HG02610 (cell line): Measurements from ENCODE around the gene MMP14.
"Not testable (repeated sequence)": the region's sequence is repeated elsewhere in the genome, so short reads cannot be mapped to it uniquely, and the experiment has no call there.

Experiments
- ATAC-seq: cut with Tn5 transposase; IDR thresholded peaks from one replicate; pipeline ENCODE4 v1.9.1; 2021; ENCODE audit warnings: mild to moderate bottlenecking, moderate library complexity; ENCODE audit not compliant: unreplicated experiment

Gene MMP14

DNA sequence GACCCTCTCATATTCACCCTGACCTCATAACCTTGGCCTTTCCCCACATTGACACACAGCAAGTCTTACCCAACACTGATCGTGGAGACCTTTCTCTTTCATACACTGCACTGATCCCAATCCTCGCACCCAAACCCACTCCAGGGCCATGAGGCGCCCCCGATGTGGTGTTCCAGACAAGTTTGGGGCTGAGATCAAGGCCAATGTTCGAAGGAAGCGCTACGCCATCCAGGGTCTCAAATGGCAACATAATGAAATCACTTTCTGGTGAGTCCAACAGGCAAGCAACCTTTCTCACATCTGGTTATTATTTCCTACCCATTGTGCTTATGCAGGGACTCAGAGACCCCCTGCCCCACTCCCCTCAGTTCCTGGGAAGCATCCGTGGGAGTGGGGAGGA lies 5.4 kb downstream of the MMP14 start:
- ATAC-seq: no peak

DNA sequence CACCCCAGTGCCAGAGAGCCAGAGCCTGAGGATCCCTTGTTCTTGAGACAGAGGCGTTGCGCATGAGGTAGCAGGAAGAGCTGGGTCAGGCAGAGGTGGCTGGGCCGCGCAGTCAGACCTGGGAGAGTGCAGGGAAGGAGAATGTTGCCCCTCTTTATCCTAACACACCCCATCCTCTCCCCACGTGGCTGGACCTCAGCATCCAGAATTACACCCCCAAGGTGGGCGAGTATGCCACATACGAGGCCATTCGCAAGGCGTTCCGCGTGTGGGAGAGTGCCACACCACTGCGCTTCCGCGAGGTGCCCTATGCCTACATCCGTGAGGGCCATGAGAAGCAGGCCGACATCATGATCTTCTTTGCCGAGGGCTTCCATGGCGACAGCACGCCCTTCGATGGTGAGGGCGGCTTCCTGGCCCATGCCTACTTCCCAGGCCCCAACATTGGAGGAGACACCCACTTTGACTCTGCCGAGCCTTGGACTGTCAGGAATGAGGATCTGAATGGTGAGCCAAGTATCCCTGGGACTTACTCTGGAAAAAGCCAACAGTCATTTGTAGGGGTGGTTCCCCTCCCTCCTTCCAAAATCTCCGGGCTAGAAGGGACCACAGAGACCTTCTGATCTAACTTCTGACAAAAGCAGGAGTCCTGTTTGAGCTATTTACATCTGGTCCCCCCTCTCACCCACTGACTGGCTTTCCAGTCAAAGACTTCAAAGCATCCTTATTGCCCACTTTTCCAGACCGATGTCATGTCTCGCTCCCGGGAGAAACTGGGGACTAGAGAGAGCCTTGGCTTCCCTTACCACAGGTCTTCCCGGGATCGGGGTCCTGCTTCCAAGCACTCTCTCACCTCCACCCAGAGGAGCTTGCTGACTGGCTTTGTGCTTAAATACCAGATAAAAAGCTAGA lies 6.1 kb downstream of the MMP14 start:
- ATAC-seq: no peak

GRCh38 chr14:22843123-22843925 lies 6.9 kb downstream of the MMP14 start:
- no peak for ATAC-seq

GRCh38 chr14:22844221-22845102 lies 8.1 kb downstream of the MMP14 start:
- no peak for ATAC-seq

GRCh38 chr14:22845103-22845394 lies 8.7 kb downstream of the MMP14 start:
- ATAC-seq: no peak

DNA sequence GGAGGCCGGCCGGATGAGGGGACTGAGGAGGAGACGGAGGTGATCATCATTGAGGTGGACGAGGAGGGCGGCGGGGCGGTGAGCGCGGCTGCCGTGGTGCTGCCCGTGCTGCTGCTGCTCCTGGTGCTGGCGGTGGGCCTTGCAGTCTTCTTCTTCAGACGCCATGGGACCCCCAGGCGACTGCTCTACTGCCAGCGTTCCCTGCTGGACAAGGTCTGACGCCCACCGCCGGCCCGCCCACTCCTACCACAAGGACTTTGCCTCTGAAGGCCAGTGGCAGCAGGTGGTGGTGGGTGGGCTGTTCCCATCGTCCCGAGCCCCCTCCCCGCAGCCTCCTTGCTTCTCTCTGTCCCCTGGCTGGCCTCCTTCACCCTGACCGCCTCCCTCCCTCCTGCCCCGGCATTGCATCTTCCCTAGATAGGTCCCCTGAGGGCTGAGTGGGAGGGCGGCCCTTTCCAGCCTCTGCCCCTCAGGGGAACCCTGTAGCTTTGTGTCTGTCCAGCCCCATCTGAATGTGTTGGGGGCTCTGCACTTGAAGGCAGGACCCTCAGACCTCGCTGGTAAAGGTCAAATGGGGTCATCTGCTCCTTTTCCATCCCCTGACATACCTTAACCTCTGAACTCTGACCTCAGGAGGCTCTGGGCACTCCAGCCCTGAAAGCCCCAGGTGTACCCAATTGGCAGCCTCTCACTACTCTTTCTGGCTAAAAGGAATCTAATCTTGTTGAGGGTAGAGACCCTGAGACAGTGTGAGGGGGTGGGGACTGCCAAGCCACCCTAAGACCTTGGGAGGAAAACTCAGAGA lies 9.6 kb downstream of the MMP14 start:
- no peak for ATAC-seq

DNA sequence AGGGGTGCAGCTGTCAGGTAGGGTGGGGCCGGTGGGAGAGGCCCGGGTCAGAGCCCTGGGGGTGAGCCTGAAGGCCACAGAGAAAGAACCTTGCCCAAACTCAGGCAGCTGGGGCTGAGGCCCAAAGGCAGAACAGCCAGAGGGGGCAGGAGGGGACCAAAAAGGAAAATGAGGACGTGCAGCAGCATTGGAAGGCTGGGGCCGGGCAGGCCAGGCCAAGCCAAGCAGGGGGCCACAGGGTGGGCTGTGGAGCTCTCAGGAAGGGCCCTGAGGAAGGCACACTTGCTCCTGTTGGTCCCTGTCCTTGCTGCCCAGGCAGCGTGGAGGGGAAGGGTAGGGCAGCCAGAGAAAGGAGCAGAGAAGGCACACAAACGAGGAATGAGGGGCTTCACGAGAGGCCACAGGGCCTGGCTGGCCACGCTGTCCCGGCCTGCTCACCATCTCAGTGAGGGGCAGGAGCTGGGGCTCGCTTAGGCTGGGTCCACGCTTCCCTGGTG lies 10.5 kb downstream of the MMP14 start:
- ATAC-seq: no peak

DNA sequence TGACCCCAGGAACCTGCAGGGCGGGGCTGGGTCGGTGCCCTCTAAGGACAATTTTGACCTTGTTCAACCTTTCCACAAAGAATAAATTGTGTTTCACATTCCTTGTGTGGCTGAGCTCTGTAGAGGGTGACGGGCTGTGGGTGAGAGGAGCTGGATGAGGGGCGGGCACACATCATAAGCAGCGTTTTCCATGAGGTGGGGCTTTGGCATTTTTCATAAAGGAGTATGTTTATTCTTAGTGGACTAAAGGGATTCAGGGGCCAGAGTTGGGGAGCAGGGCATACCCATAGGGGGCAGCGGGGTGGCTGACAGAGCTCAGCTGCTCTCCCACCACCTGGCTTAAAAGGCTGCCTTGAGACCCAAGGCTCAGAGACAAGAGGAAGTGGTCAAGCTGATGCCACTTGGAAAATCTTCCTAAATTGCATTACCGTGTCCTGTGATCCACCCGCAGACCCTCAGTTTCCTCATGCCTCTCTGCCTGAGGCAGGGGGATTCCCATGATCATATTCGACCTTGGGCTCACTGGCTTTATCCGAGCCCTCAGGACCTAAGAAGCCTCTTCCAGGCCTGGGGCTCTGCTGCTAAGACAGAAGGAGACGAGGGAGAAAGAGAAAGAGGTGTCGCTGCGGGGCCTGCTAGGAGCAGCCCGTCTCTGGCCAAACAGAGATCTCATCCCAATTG lies 11.4 kb downstream of the MMP14 start:
- no peak for ATAC-seq

GRCh38 chr14:22848351-22849164 lies 12.2 kb downstream of the MMP14 start:
- no peak for ATAC-seq

GRCh38 chr14:22849212-22849819 lies 12.9 kb downstream of the MMP14 start:
- no peak for ATAC-seq

DNA sequence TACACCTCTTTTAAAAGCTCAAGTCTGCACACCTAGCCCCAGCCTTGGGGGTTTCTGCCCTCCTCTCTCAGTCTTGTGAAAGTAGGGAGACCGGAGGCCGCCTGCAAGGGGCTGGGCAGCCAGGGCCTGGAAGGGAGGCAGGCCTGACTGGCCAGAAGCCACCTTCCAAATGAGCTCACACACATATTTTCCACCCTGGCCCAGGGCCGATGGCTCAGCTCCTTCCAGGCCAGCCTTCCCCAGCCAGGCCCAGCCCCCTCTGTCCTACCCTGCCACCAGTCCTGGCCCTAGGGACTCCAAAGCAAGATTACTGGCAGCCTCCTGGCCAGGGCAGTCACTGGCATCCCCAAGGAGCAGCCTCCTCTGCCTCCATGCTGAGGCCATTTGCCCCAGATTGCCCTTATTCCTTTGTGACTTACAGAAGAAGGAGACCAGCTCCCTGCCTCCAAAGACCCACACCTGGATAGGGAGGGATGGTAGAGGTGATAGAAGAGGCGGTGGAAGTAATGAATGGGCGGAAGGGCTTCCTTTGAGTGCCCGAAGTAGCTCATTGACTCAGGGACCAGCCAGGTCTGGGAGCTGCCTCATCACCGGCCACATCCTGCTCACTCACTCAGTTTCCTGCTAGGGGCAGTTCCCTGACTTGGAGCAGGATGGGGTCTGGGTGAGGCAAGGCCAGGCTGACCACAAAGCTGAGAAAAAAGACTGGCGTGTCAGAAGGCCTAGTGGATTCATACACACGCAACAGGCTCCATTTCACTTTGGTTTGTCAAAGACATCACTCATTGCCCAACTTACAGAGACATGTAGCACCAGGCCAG lies 14.8 kb downstream of the MMP14 start:
- ATAC-seq: no peak

DNA sequence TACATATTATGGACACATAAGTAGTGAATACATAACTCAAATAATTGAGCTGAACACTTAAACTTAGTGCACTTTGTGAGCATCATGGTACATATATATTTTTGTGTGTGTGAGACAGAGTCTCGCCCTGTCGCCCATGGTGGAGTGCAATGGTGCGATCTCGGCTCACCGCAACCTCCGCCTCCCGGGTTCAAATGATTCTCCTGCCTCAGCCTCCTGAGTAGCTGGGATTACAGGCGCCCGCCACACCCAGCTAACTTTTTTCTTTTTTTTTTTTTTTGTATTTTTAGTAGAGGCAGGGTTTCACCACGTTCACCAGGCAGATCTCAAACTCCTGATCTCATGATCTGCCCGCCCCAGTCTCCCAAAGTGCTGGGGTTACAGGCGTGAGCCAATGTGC lies 15.8 kb downstream of the MMP14 start:
- not testable (repeated sequence) for ATAC-seq

GRCh38 chr14:22852599-22852939 lies 16.2 kb downstream of the MMP14 start:
- ATAC-seq: no peak

DNA sequence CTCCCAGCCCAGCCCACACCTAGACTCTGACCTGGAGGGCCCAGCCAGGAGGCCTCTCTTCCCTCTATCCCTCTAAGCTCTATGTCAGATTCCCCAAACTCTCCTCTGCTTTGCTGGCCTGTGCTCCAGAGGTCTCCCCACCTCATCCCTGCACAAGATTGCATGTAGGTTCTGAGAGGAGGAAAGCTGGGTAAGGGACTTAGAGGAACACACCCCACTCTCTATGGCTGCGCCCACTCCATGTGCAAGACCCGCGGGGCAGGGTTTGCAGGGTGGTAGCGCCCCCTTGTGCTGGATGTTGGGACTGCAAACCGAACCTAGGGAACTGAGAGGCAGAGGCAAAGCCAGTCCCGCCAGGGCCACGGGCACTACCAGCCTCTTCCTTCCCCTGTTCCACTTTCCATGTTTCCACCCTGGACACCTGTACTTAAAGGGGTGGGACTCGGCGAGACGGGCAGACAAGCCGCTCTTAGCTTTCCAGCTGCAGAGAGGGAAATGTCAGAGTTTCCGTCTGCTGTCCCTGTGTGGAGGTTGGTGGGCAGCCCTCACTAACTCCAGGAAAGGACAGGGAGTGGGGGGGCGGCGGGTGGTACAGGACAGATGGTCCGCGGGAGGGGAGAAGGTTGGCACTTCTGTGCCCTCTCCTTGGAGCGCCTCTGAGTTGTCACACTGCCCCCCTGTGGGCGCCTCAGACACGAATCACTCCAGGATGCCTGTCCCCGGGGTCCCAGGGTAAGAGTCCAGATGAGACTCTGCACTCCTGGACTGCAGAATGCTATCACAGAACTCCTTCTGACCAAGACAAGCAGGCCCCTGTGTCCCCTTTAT lies 16.8 kb downstream of the MMP14 start:
- ATAC-seq: peak; percentile 54

- not testable (repeated sequence) for ATAC-seq
Measured at GRCh38 chr14:22854296-22854695, 17.9 kb downstream of the MMP14 start.

DNA sequence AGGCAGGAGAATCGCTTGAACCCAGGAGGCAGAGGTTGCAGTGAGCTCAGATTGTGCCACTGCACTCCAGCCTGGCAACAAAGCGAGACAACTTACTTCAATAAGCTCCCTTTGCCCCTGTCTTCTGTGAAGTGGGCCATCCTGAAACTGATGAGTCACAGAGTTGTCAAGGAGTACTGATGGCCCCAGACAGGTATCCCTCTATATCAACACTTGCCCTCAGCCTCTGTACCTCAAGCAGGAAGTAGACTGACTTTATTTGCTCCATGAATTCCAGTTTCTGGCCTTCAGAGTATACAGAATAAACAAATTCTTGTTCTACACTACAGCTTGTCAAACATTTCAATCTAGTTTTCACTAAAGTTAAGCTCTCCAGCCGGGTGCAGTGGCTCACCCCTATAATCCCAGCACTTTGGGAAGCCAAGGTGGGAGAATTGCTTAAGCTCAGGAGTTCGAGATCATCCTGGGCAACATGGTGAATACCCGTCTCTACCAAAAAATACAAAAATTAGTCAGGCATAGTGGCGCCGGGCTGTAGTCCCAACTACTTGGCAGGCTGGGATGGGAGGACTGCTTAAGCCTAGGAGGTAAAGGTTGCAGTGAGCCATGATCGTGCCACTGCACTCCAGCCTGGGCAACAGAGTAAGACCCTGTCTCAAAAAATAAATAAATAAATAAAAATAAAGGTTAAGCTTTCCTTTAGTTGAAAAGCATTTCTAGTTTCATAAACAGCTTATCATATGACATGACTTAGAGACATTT lies 18.8 kb downstream of the MMP14 start:
- no peak for ATAC-seq
